HG03039 (cell line): ENCODE results near the gene PLBD1.

Experiments used
- ATAC-seq: cut with Tn5 transposase; IDR thresholded peaks from one replicate; pipeline ENCODE4 v1.9.1; 2021; ENCODE audit warnings: mild to moderate bottlenecking, moderate library complexity; ENCODE audit not compliant: unreplicated experiment

The PLBD1 gene

GRCh38 chr12:14570231-14570630, 2.5 kb upstream of the PLBD1 start:
- no peak for ATAC-seq

- ATAC-seq: no peak
Observed at GRCh38 chr12:14564336-14564959, 3.2 kb downstream of the PLBD1 start.

GRCh38 chr12:14563046-14563445, 4.6 kb downstream of the PLBD1 start:
- no peak for ATAC-seq

GRCh38 chr12:14562279-14562678, 5.4 kb downstream of the PLBD1 start:
- ATAC-seq: no peak

- ATAC-seq: no peak
Observed at GRCh38 chr12:14561677-14562238, 5.9 kb downstream of the PLBD1 start.

DNA sequence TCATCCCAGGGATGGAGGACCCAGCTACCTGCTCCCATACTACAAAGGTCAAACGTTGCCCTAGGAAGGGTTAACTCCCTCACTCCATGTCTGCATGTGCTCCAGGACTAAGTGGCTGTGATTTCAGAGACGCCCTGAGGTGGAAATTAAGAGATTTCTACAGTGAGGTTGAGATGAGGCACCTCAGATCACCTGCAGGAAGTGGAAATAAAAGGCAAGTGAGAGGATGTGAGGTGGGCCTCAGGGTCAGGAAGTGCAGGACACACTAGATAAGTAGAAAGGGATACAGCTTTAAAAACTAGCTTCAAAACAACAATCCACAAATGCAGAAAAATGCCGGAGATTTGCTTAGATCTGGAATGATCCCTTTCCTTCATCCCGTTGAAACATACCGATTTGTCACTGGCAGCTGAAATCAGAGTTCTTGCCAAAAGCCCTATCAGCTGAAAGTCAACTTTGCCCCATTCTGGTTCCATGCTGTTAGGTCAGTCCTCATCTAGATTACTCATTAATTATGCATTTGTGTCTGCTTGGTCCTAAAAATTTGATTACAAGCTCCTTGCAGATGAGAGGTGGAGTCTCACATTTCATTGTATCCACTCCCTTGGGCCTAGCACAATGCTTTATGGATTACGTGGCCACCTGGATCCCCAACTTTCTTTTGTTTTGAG, 6.6 kb downstream of the PLBD1 start:
- no peak for ATAC-seq

DNA sequence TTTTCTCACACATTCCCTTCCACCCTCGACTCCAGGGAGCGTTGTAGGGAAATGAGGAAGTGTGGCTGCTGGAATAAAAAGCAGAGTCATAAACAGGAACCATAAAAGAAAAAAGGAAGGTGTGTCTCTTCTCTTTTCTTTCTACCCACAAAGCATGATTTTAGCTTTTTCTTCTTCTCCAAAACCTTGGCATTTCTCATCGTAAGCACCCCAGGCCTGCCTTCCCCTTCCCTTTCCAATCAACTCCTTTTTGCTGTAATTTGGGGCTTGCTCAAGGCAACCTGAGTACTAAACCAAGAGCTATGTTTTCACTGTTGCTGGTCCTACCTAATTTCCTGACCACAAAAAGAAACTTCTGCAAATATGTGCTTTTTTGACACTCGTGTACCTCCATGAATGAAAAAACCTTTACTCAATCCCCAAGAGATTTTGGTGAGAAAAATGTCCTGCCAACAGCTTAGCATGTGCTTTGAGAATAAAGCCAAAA, 9.2 kb downstream of the PLBD1 start:
- ATAC-seq: no peak

GRCh38 chr12:14557966-14558365, 9.7 kb downstream of the PLBD1 start:
- ATAC-seq: no peak

DNA sequence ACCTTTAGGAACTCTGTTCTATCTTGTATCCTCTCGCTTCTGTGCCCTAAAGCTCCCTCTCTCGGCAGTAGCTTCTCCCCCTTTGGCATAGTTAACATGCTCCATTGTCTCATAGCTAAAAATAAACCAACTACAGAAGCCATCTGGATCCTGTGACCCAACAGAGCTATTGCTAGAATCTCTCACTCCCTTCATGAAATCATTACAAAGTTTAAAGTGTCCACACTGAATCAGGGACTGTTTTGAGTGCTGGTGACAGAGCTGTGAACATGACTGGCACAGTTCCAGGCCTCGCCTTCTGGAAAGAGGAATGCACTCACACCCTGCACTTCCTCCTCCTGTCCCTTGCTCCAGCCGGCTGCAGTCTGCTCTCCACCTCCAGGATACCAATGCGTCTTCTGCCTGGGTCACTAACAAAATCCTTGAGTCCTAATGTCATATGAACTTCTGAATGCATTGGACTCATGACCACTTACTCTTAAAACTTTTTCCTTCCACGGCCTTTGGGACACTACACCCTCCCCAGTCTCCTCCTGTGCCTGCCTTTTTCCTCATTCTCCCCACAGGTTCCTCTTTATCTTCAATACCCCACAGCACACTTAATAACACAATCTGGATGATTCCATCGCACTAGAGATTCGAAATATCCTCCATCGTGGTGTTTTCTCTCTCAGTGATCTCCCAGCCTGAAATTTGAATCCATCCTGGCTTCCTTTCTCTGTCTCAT, 13.2 kb downstream of the PLBD1 start:
- ATAC-seq: no peak

DNA sequence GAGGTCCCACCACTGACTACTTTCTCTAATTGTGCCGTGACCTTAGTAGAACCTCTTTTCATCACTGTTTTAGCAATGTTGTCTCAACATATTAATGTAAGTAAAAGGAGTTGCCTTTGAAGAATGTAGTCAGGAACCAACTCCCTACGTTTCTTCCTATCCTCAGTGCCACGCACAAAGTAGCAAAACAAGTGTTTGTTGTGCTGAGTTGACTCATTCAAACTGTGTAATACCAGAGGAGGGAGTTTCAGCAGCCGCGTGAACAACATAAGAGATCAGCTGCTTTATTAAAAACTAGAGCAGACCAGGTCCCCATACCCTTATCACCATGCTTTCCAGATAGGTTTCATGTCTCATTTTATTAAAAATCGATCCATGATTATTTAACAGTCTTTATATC, 19.1 kb downstream of the PLBD1 start:
- ATAC-seq: no peak

DNA sequence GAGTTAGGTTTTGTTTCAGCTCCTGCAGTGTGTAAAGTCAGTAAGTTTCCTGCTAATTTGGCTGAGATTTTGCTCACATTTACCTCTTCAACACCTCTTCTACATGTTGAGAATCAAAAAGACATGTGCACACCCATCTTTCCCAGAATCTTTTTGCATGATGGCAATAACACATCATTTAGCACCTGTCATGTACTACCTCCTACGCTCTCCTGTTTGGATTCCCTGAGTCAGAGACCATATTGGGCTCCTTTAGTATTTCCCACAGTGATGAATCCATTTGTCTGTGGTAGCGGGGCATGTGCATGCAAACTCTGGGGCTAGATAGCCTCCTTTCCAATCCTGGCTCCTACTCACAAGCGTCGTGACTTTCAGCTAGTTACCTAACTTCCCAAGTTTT, 20.1 kb downstream of the PLBD1 start:
- ATAC-seq: no peak

- ATAC-seq: no peak
Observed at GRCh38 chr12:14545144-14546124, 22.2 kb downstream of the PLBD1 start.

DNA sequence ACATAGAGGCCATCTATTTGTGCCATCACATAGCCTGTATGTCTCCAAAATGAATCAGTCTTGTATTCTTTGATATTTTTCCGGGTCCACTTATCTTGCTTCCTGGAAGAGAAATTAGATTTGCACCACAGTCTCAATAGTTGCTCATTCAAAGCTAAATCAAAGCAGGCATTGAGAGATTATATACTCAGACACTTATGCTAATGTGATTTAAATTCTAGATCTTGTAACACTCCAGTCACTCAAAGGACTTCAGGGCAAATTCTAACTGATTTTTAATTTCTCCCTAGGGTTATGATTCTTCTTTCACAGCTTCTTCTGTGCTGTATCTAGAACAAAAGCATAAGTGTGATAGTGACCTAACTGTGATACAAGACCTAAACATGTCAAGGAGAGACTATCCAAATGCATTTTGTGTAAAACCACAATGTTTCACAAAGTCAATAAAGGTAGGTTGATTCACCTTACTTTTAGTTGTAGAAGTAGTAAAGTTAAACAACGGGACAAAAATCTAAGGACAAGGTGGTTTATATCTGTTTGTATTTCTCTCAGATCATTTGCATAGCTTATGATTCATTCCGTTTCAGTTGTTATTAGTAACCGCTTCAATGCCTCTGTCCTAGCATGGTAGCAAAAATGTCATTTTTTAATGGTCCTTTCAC, 26.8 kb downstream of the PLBD1 start:
- ATAC-seq: no peak

DNA sequence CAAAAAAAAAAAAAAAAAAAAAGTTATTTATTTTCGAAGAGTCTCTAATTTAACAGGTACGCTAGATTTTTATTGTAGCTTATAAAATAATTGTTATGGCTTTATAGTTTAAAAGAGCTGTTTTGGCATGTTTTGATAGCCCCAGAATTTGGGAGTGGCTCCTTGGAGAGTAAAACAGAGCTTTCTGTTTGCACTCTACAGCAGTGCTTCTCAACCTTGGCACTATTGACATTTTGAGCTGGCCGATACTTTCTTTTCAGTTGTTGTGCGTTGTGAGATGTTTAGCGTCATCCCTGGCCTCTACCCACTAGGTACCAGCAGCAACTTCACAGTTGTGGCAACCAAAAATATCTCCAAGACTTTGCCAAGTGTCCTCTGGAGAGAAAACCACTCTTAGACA, 30.6 kb downstream of the PLBD1 start:
- ATAC-seq: no peak

DNA sequence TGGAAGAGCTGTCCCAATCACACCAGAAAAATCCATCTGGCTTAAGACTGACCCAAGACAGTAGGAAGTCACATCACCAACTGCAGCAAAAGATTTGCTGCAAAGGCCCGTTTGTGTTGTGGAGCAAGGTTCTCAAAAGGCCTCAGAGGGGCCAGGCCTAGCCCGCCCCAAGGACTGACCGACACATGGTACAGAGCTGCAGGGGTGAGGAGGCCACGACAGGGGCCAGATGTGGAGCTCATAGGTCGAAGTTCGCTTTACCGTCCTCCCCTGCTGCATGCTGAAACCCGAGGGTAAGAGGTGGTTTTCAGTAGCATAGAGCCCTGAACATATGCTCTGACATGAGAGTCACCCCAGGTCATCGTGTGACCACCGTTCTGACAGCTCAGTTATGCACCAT, 35.5 kb downstream of the PLBD1 start:
- no peak for ATAC-seq

- ATAC-seq: no peak
Observed at GRCh38 chr12:14525964-14526363, 41.7 kb downstream of the PLBD1 start.

GRCh38 chr12:14521822-14522221, 45.9 kb downstream of the PLBD1 start:
- no peak for ATAC-seq

GRCh38 chr12:14514946-14515345, 52.7 kb downstream of the PLBD1 start:
- ATAC-seq: no peak

GRCh38 chr12:14514154-14514842, 53.4 kb downstream of the PLBD1 start:
- ATAC-seq: no peak
